HT1080 (cell line): ENCODE results near the gene SCN4B. TPM values are rescaled to one million over a fixed set of nuclear protein-coding genes. Genes with fewer than 3 reads are reported as not detected.
"Not testable (repeated sequence)": the region's sequence is repeated elsewhere in the genome, so short reads cannot be mapped to it uniquely, and the experiment has no call there.

ENCODE experiments used
- DNase-seq: peaks from one replicate; pipeline ENCODE4 v3.0.0-alpha.2; 2015; ENCODE audit warnings: low read depth
- polyA plus RNA-seq, 2 experiments: library from polyadenylated mRNA; depleted of rRNA; stranded (reverse); fragments of >200 nt; gene quantifications; 2 replicates each; pipeline ENCODE4 v1.2.3, GENCODE V29; 2015
- total RNA-seq: library from RNA; depleted of rRNA; stranded (reverse); fragments of >200 nt; shearing (Covaris generic); gene quantifications from 2 replicates; pipeline ENCODE4 v1.2.3, GENCODE V29; 2014; rRNA removed

The SCN4B gene, protein sequence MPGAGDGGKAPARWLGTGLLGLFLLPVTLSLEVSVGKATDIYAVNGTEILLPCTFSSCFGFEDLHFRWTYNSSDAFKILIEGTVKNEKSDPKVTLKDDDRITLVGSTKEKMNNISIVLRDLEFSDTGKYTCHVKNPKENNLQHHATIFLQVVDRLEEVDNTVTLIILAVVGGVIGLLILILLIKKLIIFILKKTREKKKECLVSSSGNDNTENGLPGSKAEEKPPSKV
- not detected in 2 replicates for total RNA-seq
- polyA plus RNA-seq (2015; cell fraction: cytosol; rRNA removed) = 0.02 and 0.06 TPM in 2 replicates
- polyA plus RNA-seq (2015; cell fraction: nucleus; rRNA removed) = 0.11 and 0.19 TPM in 2 replicates

- DNase-seq = no peak
These were observed at the start of gene SCN4B for GRCh38 chr11:118152552-118153471. Gene SCN4B (minus strand): TSS chr11:118152823. CDS start chr11:118152673, 150 bp downstream.

DNA sequence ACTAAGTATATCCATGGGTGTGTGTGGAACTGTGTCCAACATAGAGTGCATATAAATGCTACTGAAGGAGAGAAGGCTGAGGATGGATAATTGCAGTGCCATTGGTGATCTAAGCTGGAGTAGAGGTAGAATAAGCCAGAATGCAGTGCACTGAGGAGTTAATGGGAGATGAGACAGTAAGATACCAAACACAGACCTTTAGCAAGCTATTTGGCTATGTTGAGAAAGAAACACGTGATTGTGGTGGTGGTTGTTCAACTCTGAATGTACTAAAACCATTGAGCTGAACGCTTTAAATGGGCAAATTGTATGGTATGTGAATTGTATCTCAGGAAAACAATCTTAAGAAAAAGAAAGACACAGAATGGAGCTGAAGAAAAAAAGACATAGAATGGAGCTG lies 49.3 kb upstream of the SCN4B start:
- no peak for DNase-seq

- no peak for DNase-seq
These were observed 48.5 kb upstream of the SCN4B start for GRCh38 chr11:118200901-118201680.

- no peak for DNase-seq
These were observed 47.9 kb upstream of the SCN4B start for GRCh38 chr11:118200497-118200896.

- no peak for DNase-seq
These were observed 46.5 kb upstream of the SCN4B start for GRCh38 chr11:118199135-118199534.

- DNase-seq = peak; percentile 49
These were observed 45.7 kb upstream of the SCN4B start for GRCh38 chr11:118198370-118198769.

GRCh38 chr11:118194835-118195627 lies 42.4 kb upstream of the SCN4B start:
- peak; percentile 43 for DNase-seq

DNA sequence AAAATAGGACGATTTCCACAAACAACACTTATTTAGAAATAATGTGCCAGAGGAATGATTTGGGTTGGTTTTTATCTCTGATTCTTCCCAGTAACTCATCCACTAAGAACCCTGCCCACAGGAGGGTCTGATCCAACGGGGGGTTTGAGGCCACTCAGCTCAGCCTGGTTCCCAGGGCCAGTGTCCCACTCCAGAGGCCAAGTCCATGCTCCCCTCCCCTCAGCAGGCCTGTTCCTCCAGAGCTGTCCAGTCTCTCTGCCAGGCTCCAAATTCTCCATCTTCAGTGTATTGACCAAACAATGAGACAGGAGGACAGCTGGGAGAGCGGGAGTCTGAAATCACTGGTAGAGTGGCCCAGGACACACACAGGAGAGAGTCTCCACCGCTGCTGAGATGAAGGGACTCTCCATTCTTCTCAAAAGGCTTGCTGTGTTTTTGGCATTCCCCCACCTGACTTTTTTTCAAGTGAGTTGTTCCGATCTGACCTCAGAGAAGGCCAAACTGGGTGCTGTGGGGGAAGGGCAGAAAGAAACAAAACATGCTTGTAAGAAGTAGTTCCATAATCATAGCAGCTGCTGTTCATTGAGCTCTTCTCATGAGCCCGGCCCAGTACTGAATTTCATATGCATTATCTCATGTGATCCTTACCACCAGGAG lies 41.4 kb upstream of the SCN4B start:
- no peak for DNase-seq

- not testable (repeated sequence) for DNase-seq
These were observed 40.2 kb upstream of the SCN4B start for GRCh38 chr11:118192817-118193216.

- not testable (repeated sequence) for DNase-seq
These were observed 38.4 kb upstream of the SCN4B start for GRCh38 chr11:118190942-118191506.

GRCh38 chr11:118186346-118187107 lies 33.9 kb upstream of the SCN4B start:
- no peak for DNase-seq

GRCh38 chr11:118184784-118185579 lies 32.4 kb upstream of the SCN4B start:
- no peak for DNase-seq

- DNase-seq = not testable (repeated sequence)
These were observed 31.1 kb upstream of the SCN4B start for GRCh38 chr11:118183691-118184090.

GRCh38 chr11:118180300-118180703 lies 27.7 kb upstream of the SCN4B start:
- DNase-seq = peak; percentile 48

GRCh38 chr11:118176778-118177134 lies 24.1 kb upstream of the SCN4B start:
- no peak for DNase-seq

DNA sequence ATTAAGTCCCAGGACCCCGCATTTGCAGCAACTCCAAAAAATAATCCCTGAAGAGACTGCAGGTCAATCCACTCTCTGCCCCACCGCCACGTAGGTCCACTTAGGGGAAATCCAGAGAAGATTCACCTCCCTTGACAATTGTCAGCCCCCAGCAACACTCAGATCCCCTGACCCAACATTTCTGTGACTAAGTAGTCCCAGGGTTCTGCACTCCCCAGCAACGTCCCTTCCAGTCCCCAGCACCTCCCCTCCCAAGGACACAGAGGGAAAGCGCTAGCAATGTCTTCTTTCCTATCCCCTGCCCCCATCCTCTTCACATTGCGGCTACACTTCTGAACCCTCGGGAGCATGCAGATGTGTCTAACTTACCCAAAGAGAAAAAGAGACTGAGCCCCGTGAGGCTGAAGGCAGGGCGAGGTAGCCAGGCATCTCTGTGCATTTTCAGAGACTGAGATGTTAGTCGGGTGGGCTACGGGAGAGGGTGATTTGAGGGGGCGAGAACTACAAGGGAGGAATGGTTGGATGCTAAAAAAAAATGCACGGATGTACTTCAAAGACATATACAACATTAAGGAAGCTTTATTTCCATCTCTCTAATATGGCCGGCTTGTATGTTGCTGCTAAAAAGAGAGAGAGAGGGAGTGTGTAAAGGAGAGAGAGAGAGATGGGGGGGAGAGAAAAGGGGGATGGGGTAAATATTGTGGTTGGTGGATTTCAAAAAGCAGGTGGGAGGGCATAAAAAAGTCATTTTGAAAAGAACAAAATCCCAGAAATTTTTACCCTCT lies 23.6 kb upstream of the SCN4B start, which contains the start of gene SCN2B:
TSS of gene SCN2B (minus strand) at position 647 of the 785 bp plus-strand sequence. CDS start at position 439, 208 bp downstream.
- DNase-seq = no peak
